ENCODE data around the gene ADAT3.

ADAT3 gene

GRCh38 chr19:1936916-1937610 lies 31.9 kb downstream of the ADAT3 start:
- TF ChIP-seq CTCF (IDR thresholded peaks at IDR 0.05; ENCODE audit: borderline replicate concordance, insufficient read depth, low read depth, low read length) = no peak
- no peak overlapping the region for H3K4me3 ChIP-seq (ENCODE audit: low read depth, low read length)

DNA sequence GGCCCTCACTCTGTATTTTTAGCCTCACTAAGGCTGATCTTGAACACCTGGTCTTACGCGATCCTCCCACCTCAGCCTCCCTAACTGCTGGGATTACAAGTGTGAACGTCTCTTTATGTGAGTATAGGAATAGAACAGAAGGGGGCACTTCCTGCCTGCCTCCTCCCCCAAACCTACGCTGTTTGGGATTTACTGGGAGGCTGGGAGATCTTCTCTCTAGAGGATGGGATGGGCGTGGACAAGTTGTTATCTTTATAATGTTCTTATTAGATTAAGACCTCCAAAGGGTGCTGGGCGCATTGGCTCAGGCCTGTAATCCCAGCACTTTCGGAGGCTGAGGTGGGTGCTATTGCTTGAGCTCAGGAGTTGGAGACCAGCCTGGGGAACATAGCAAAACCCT lies 32.9 kb downstream of the ADAT3 start:
- TF ChIP-seq CTCF (IDR thresholded peaks at IDR 0.05; ENCODE audit: borderline replicate concordance, insufficient read depth, low read depth, low read length) = no peak
- H3K4me3 ChIP-seq (ENCODE audit: low read depth, low read length) = no peak overlapping the region

- TF ChIP-seq CTCF (IDR thresholded peaks at IDR 0.05; ENCODE audit: borderline replicate concordance, insufficient read depth, low read depth, low read length) = peak; percentile 17; the same call in 1 of the 2 replicates
- H3K4me3 ChIP-seq (ENCODE audit: low read depth, low read length) = peak within 1 kb of the TSS; percentile 73
These were observed 36.2 kb downstream of the ADAT3 start, which contains the start of gene CSNK1G2 for GRCh38 chr19:1941146-1942077. CSNK1G2 (plus strand) TSS chr19:1941172; CDS start chr19:1969773, 28,601 bp downstream.

DNA sequence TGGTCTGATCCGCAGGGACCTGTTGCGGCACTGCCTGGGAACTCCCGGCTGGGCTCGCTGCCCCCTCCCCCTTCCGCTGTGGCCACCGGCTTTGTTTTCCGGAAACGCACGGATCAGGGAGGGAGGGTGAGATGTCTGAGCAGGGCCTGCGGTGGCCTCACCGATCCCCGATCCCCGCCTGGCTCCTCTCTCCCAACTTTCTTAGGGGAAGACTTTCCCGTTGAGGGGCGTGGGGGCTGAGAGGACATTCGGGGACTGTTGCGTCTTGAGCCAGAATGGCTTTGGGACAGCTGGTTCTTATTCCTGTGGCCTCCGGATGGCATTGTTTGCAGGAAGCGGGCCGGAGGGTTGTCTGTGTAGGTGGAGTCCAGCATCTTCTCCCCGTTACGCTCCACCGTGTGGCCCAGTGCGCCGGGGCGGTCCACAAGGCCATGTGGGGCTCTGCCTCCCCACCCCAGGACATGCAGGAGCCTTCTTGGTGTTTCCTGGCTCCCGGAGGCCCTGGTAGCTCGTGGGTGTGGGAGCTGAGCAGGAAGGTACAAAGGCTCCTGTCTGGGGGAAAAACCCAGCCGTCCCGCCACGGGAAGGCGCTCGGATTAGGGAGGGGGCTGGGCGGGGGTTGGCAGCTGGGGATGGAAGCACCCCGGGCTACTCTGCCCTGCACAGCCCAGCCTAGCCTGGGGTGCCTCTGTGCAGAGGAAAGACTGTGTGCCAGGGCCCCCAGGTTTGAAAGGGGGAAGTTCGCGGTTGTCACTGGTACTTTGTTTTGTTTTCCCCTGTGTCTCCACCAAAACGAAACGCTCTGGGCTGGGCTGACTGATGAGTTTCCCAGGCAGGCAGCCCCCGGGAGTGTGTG lies 37.1 kb downstream of the ADAT3 start:
- peak overlapping the region; percentile 73 for H3K4me3 ChIP-seq (ENCODE audit: low read depth, low read length)
- TF ChIP-seq CTCF (IDR thresholded peaks at IDR 0.05; ENCODE audit: borderline replicate concordance, insufficient read depth, low read depth, low read length) = no peak

GRCh38 chr19:1942934-1943555 lies 37.8 kb downstream of the ADAT3 start:
- TF ChIP-seq CTCF (IDR thresholded peaks at IDR 0.05; ENCODE audit: borderline replicate concordance, insufficient read depth, low read depth, low read length) = no peak
- peak overlapping the region; percentile 73 for H3K4me3 ChIP-seq (ENCODE audit: low read depth, low read length)

- peak overlapping the region; percentile 24 for H3K4me3 ChIP-seq (ENCODE audit: low read depth, low read length)
- no peak for TF ChIP-seq CTCF (IDR thresholded peaks at IDR 0.05; ENCODE audit: borderline replicate concordance, insufficient read depth, low read depth, low read length)
These were observed 38.5 kb downstream of the ADAT3 start for GRCh38 chr19:1943661-1944087.
